Thoracic aorta endothelial cell (primary cell): ENCODE data around the gene EXOSC7. TPM values are rescaled to one million over a fixed set of nuclear protein-coding genes. Genes with fewer than 3 reads are reported as not detected.

Experiments used
- small RNA-seq: library from RNA; depleted of rRNA; stranded (forward); fragments of <200 nt; gene quantifications from one replicate; pipeline ENCODE3, GENCODE V24; 2012
- total RNA-seq: library from RNA; depleted of rRNA; stranded (reverse); fragments of >200 nt; gene quantifications from 2 replicates; pipeline ENCODE4 v1.2.3, GENCODE V29; 2012

Gene EXOSC7
- total RNA-seq = 42.5 and 44.8 TPM in 2 replicates

DNA sequence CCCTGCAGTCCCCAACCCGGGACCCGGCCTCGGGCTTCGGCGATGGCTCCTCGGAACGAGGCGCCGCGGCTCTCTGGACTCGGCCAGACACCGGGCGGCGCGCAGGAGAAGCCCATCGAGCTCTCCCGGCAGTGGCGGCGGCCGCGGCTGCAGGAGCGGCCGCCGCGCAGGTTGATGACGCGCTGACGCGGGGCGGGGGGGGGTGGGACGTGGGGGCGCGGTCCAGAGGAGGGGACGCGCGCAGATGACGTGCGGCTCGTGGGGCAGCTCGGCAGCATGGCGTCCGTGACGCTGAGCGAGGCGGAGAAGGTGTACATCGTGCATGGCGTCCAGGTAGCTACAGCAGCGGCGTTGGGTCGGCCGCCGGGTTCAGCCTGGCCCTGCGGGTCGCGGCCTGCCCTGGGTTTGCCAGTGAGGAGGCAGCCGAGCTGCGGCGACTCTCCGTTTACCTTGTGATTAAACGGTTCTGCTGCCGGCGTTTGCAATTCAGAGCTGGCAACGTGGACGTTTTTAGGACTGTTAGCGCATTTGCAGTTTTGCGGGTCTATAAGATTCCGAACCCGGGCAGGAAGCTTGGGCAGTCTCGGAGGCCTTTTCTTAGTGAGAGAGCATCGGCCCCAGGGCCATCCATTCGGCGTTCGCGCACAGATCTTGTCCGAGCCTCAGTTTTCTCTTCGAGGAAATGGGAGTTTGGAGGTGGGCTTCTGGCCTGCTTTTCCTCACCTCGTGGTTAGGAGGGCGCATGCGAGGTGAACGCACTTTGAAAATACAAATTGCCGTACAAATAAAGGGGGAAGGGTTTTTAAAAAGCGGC is at the start of gene EXOSC7, which contains the start of gene ZDHHC3:
TSS of gene EXOSC7 (plus strand) at position 243 of the 814 bp plus-strand sequence. CDS start at position 277, 34 bp downstream.
TSS of gene ZDHHC3 (minus strand) at position 173 of the 814 bp plus-strand sequence. CDS start 16,738 bp downstream, outside the sequence.

GRCh38 chr3:45026038-45026437 is 50.0 kb downstream of the EXOSC7 start, which contains the start of gene CLEC3B:
Gene CLEC3B, plus strand, starts transcription at chr3:45026303. Its CDS starts 60 bp downstream, at chr3:45026363.

Small RNAs within 50 kb of the gene (small RNA-seq; reads per million reads assigned to genes)
- gene RNU5B-3P = not detected

Other genes starting within 250 kb of the EXOSC7 start
- 4.3 and 4.7 TPM in 2 replicates for gene ZNF501, start 246.6 kb upstream of the EXOSC7 start, total RNA-seq
- 27.5 and 33.2 TPM in 2 replicates for gene KIAA1143, start 214.6 kb upstream of the EXOSC7 start, total RNA-seq
- 21.1 and 30.9 TPM in 2 replicates for gene KIF15, start 214.4 kb upstream of the EXOSC7 start, total RNA-seq
- 7.2 and 8.1 TPM in 2 replicates for gene TMEM42, start 114.3 kb upstream of the EXOSC7 start, total RNA-seq
- gene TGM4, start 101.6 kb upstream of the EXOSC7 start, total RNA-seq = 0.07 and 0.13 TPM in 2 replicates
- 70.1 and 79.8 TPM in 2 replicates for gene ZDHHC3, start 70 bp upstream of the EXOSC7 start, total RNA-seq
- gene CLEC3B, start 50.1 kb downstream of the EXOSC7 start, total RNA-seq = not detected in 2 replicates
- gene CDCP1, start 170.1 kb downstream of the EXOSC7 start, total RNA-seq = 14.1 and 19.2 TPM in 2 replicates